PC-3 (cell line): ENCODE measurements around the gene IL21. TPM values are rescaled to one million over a fixed set of nuclear protein-coding genes. Genes with fewer than 3 reads are reported as not detected.

ENCODE experiments used
- ATAC-seq: fragments of 200-7000 bp; cut with Tn5 transposase; 2 replicates; pipeline ENCODE4 v1.9.1; 2020; ENCODE audit warnings: mild to moderate bottlenecking, moderate library complexity
- BruUV-seq: library from RNA; stranded (reverse); fragments of 400-500 nt; replicated peaks from 2 replicates; lab custom pipeline; 2021; lab: Mats Ljungman, UMichigan
- CTCF ChIA-PET: fragments of 300-600 bp; sonication (Branson Sonifier 250); formaldehyde crosslinking; loops from one replicate; lab custom pipeline; 2022; ENCODE audit warnings: antibody characterized with exemption; lab: Charles Lee
- POLR2A ChIA-PET: fragments of 300-600 bp; sonication (Branson Sonifier 250); formaldehyde crosslinking; loops from one replicate; lab custom pipeline; 2022; ENCODE audit warnings: antibody characterized with exemption; ENCODE audit not compliant: unreplicated experiment; lab: Charles Lee
- DNase-seq: peaks from one replicate; pipeline ENCODE4 v3.0.0-alpha.2; 2015
- H2AFZ ChIP-seq: fragments of 300-600 bp; sonication (generic); 2 replicates; pipeline ENCODE4 v1.6.0; 2016; ENCODE audit warnings: antibody characterized with exemption, low read length
- H3F3A ChIP-seq: fragments of 300-600 bp; sonication (generic); one replicate; pipeline ENCODE4 v1.6.0; 2017; ENCODE audit warnings: antibody characterized with exemption, low read length, control low read depth, mild to moderate bottlenecking; ENCODE audit not compliant: unreplicated experiment
- H3K27ac ChIP-seq: fragments of 300-600 bp; sonication (generic); 2 replicates; pipeline ENCODE4 v1.5.1; 2016; ENCODE audit warnings: mild to moderate bottlenecking, low read length
- H3K27me3 ChIP-seq: fragments of 300-600 bp; sonication (generic); 2 replicates; pipeline ENCODE4 v1.6.1; 2016; ENCODE audit warnings: low read length, mixed read lengths
- H3K36me3 ChIP-seq: fragments of 300-600 bp; sonication (generic); 2 replicates; pipeline ENCODE4 v1.6.1; 2016; ENCODE audit warnings: low read depth, mixed run types, low read length, mixed read lengths
- H3K4me1 ChIP-seq: fragments of 300-600 bp; sonication (generic); 2 replicates; pipeline ENCODE4 v1.5.1; 2016; ENCODE audit warnings: low read length; ENCODE audit not compliant: insufficient read depth
- H3K4me2 ChIP-seq: fragments of 300-600 bp; sonication (generic); 2 replicates; pipeline ENCODE4 v1.6.0; 2016; ENCODE audit warnings: low read length
- H3K4me3 ChIP-seq: fragments of 300-600 bp; sonication (generic); 2 replicates; pipeline ENCODE4 v1.5.1; 2016; ENCODE audit warnings: mild to moderate bottlenecking, low read length, mixed read lengths
- H3K79me2 ChIP-seq: fragments of 300-600 bp; sonication (generic); 2 replicates; pipeline ENCODE4 v1.6.1; 2017; ENCODE audit warnings: low read length, mixed read lengths
- H3K9ac ChIP-seq: fragments of 300-600 bp; sonication (generic); 2 replicates; pipeline ENCODE4 v1.6.0; 2016; ENCODE audit warnings: mild to moderate bottlenecking, low read length
- H3K9me2 ChIP-seq: fragments of 300-600 bp; sonication (generic); replicated peaks from 2 replicates; pipeline ENCODE4 v1.6.1; 2016; ENCODE audit warnings: mixed run types, low read length, mixed read lengths
- H3K9me3 ChIP-seq: fragments of 300-600 bp; sonication (generic); 2 replicates; pipeline ENCODE4 v1.6.1; 2016; ENCODE audit warnings: low read length, mixed read lengths
- H4K20me1 ChIP-seq: fragments of 300-600 bp; sonication (generic); 2 replicates; pipeline ENCODE4 v1.6.1; 2016; ENCODE audit warnings: low read length, mixed read lengths
- EZH2 ChIP-seq: fragments of 300-600 bp; sonication (generic); IDR thresholded peaks from one replicate; pipeline ENCODE4 v1.6.1; 2017; ENCODE audit warnings: antibody characterized with exemption, mild to moderate bottlenecking, low read length; ENCODE audit not compliant: unreplicated experiment
- EZH2phosphoT487 ChIP-seq: fragments of 300-600 bp; sonication (generic); IDR thresholded peaks from 2 replicates; pipeline ENCODE4 v1.6.1; 2018; ENCODE audit warnings: mild to moderate bottlenecking, antibody characterized with exemption, low read length, borderline replicate concordance
- intact Hi-C: fragments of 100-400 bp; cut with micrococcal nuclease; formaldehyde crosslinking; loops from 2 replicates; pipeline ENCODE4 v1.9.0; 2023
- total RNA-seq: library from RNA; depleted of rRNA; stranded (reverse); fragments of >200 nt; gene quantifications from 2 replicates; pipeline ENCODE4 v1.2.3, GENCODE V29; 2014
- TF ChIP-seq, protein P1 (sequence below): fragments of 300-600 bp; sonication (generic); conservative IDR thresholded peaks from 2 replicates; pipeline ENCODE4 v1.5.1; 2017; ENCODE audit warnings: antibody characterized with exemption, low read depth, mild to moderate bottlenecking, low read length

IL21 gene
- total RNA-seq, 1 experiment from 2014 or later = not detected

DNA sequence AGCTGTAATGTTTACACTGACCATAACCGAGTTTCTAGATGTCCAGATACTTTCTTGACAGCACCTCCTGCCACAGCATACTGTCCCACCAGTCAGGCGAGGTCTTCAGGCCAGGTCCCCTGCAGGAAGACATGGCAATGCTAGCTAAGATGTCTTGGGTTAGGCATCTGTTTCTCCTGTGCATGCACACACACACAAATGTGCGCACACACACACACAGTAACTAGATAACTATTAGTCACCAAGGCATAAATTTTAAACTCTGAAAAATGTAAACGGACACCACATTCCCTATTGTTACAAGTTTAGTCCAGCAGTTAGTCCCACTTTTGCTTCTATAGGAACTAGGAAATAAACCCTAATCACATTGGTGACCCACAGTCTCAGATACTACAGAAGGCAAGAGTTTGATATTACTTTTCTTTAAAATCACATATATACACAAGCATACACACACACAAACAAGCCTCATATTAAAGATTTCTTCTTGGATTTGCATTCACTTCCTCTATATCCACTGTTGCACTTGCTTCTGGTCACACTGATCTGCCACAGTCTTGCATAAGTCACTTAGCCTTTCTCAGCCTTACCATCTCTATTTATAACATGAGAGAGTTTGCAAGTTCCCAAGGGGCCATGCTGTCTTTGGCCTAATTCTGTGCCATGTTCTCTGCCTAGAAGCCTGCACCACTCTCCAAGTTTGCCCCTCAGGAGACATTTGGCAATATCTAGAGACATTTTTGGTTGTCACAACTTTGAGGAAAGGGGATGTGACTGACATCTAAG, 32.2 kb downstream of the IL21 start:
- H3K4me2 ChIP-seq = no peak overlapping the region
- no peak overlapping the region for H3K27ac ChIP-seq
- DNase-seq (peak; percentile 62), ATAC-seq (peak; percentile 36)
- peaks cover 22% of the 10 kb centered on the region for H3K4me1 ChIP-seq
- TF ChIP-seq EZH2 = no peak
- TF ChIP-seq, protein P1, sequence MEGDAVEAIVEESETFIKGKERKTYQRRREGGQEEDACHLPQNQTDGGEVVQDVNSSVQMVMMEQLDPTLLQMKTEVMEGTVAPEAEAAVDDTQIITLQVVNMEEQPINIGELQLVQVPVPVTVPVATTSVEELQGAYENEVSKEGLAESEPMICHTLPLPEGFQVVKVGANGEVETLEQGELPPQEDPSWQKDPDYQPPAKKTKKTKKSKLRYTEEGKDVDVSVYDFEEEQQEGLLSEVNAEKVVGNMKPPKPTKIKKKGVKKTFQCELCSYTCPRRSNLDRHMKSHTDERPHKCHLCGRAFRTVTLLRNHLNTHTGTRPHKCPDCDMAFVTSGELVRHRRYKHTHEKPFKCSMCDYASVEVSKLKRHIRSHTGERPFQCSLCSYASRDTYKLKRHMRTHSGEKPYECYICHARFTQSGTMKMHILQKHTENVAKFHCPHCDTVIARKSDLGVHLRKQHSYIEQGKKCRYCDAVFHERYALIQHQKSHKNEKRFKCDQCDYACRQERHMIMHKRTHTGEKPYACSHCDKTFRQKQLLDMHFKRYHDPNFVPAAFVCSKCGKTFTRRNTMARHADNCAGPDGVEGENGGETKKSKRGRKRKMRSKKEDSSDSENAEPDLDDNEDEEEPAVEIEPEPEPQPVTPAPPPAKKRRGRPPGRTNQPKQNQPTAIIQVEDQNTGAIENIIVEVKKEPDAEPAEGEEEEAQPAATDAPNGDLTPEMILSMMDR = no peak
- TF ChIP-seq EZH2phosphoT487 = no peak
- ChIA-PET CTCF (interaction anchor here (0.5 to 0.6 kb wide), 2 partner anchors 18 to 128 kb away, joined by 3 to 4 read pairs; no protein-coding TSS in a partner anchor), POLR2A (no interaction called here)
- intact Hi-C loops = no loop called here
- H3K27me3 ChIP-seq = no peaks in the 10 kb centered on the region
- BruUV-seq = no TSS peak
- no peaks in the 10 kb centered on the region for H3K9me2 ChIP-seq
- no peak overlapping the region for H3K9ac ChIP-seq
- no peaks in the 10 kb centered on the region for H3K79me2 ChIP-seq
- H3K9me3 ChIP-seq = no peaks in the 10 kb centered on the region
- no peaks in the 10 kb centered on the region for H3F3A ChIP-seq
- H4K20me1 ChIP-seq = no peaks in the 10 kb centered on the region
- no peak overlapping the region for H2AFZ ChIP-seq
- H3K36me3 ChIP-seq = no peaks in the 10 kb centered on the region
- H3K4me3 ChIP-seq = no peak overlapping the region

DNA sequence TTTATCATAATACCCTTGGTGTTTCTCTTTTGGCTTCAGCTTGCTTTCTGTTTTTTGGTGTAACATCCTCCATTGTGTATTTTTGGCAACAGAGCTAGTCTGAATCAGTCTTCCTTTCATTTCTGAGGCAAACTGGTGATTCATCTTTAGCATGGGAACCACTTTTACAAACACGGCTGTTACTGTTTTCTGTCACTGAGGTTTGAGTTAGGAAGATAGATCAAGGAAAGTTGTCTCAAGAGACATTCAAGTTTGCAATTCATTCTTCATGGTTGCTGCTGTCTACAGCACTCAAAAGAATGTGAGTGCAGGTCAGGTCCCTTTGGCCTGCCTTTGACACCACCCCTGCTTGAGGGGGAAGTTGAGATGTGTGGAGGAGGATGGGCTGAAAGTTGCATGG, 36.3 kb downstream of the IL21 start:
- H3K36me3 ChIP-seq = no peaks in the 10 kb centered on the region
- H3K27ac ChIP-seq = peak overlapping the region; percentile 72
- H3K4me1 ChIP-seq = peaks cover 22% of the 10 kb centered on the region
- intact Hi-C loops = no loop called here
- peak; percentile 64 for DNase-seq
- BruUV-seq = no TSS peak
- H3K79me2 ChIP-seq = no peaks in the 10 kb centered on the region
- peak overlapping the region; percentile 39; the same call in 1 of the 2 replicates for H2AFZ ChIP-seq
- no peak overlapping the region for H3K9ac ChIP-seq
- peak overlapping the region; percentile 68 for H3K4me2 ChIP-seq
- H3K9me2 ChIP-seq = no peaks in the 10 kb centered on the region
- ChIA-PET CTCF (no interaction called here), POLR2A (no interaction called here)
- no peaks in the 10 kb centered on the region for H3K27me3 ChIP-seq
- no peaks in the 10 kb centered on the region for H4K20me1 ChIP-seq
- H3F3A ChIP-seq = no peaks in the 10 kb centered on the region
- H3K4me3 ChIP-seq = no peak overlapping the region
- ATAC-seq = peak; percentile 85
- H3K9me3 ChIP-seq = no peaks in the 10 kb centered on the region
- TF ChIP-seq EZH2 (no peak), EZH2phosphoT487 (no peak)
- TF ChIP-seq, protein P1 = no peak

DNA sequence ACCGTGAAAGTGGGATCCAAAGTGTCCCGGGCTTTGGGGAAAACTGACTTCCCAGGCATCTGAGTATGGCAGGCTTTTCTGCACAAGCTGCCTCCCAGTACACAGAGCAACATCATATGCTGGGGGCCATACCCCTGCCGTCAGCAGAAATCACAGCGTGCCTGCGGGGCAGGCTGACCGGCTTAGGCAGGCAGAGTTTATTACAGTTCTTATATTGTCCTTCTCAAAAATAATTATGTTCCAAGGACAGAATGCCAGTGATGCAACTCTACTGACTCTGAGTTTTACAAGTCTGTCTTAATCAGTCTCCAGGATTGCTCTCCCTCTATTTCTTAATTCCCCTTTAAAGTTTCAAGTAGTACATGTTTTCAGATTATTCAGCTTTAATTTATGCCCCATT, 37.0 kb downstream of the IL21 start:
- H3K9me2 ChIP-seq = no peaks in the 10 kb centered on the region
- DNase-seq = no peak
- ChIA-PET CTCF (no interaction called here), POLR2A (no interaction called here)
- H3K4me1 ChIP-seq = peaks cover 21% of the 10 kb centered on the region
- no peaks in the 10 kb centered on the region for H4K20me1 ChIP-seq
- TF ChIP-seq, protein P1 = no peak
- TF ChIP-seq EZH2 = no peak
- TF ChIP-seq EZH2phosphoT487 = no peak
- H3K4me2 ChIP-seq = peak overlapping the region; percentile 43; the same call in 1 of the 2 replicates
- peak overlapping the region; percentile 42 for H3K27ac ChIP-seq
- ATAC-seq = no peak; the same call in 1 of the 2 replicates
- H3K9me3 ChIP-seq = no peaks in the 10 kb centered on the region
- H3F3A ChIP-seq = no peaks in the 10 kb centered on the region
- H3K9ac ChIP-seq = no peak overlapping the region
- BruUV-seq = no TSS peak
- no peak overlapping the region for H2AFZ ChIP-seq
- no peaks in the 10 kb centered on the region for H3K79me2 ChIP-seq
- H3K36me3 ChIP-seq = no peaks in the 10 kb centered on the region
- intact Hi-C loops = no loop called here
- H3K27me3 ChIP-seq = no peaks in the 10 kb centered on the region
- no peak overlapping the region for H3K4me3 ChIP-seq
